Lower leg skin (tissue), 3 donors: ENCODE data around the gene UNC79.

Source experiments
- CTCF ChIP-seq, 3 donors: fragments of 450-650 bp; IDR thresholded peaks; one replicate each; pipeline ENCODE4 v1.5.1; 2016; ENCODE audit warnings: antibody characterized with exemption in 3 of 3, mild to moderate bottlenecking in 3 of 3, moderate library complexity in 2 of 3
- POLR2A ChIP-seq, 2 donors: fragments of 450-650 bp; IDR thresholded peaks; one replicate each; pipeline ENCODE4 v1.6.1; 2016 to 2017; ENCODE audit warnings: antibody characterized with exemption in 2 of 2, mild to moderate bottlenecking in 1 of 2, moderate library complexity in 1 of 2

- TF ChIP-seq CTCF (IDR thresholded peaks at IDR 0.05) (no peak), POLR2A (IDR thresholded peaks at IDR 0.05) (no peak)
These were observed 98.3 kb downstream of the UNC79 start for GRCh38 chr14:93528884-93529558.
